NK-92 (cell line): ENCODE measurements around the gene CFAP161.

Experiments
- DNase-seq: peaks from one replicate; lab custom pipeline; 2025; ENCODE audit not compliant: unreplicated experiment; lab: John Stamatoyannopoulos, UW

The CFAP161 gene, protein sequence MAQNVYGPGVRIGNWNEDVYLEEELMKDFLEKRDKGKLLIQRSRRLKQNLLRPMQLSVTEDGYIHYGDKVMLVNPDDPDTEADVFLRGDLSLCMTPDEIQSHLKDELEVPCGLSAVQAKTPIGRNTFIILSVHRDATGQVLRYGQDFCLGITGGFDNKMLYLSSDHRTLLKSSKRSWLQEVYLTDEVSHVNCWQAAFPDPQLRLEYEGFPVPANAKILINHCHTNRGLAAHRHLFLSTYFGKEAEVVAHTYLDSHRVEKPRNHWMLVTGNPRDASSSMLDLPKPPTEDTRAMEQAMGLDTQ

DNA sequence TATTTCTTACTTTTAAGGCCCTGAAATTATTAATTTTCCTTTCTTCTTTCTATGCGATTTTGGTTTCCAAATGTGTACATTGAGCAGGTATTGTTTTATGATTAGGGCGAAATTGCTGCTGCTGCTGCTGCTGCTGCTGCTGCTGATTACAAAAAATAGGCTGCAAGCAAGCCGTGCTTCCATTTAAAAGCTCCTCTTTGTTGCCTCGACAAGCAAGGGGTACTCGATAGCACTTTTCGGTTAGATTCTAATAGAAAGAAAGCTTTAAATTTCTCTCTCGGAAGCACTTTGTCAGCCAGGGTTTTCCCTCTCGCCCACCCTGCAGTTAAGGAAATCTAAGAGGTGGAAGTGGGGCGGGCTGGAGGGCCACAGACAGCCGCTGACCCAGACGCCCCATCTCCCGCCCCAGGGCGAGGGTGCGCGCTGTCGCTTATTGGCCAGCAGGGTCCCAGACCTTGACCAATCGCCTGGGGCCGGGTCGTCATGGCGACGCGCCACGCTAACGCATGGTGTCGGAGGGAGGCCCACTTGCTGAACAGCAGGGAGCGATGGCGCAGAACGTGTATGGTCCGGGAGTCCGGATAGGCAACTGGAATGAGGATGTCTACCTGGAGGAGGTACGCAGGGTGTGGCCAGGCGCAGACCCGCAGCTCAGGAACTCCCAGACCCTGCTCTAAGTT is at the start of gene CFAP161:
Gene CFAP161 (plus strand): TSS at position 489 of the 680 bp plus-strand sequence. CDS start 60 bp downstream, at position 549.
- no peak for DNase-seq

DNA sequence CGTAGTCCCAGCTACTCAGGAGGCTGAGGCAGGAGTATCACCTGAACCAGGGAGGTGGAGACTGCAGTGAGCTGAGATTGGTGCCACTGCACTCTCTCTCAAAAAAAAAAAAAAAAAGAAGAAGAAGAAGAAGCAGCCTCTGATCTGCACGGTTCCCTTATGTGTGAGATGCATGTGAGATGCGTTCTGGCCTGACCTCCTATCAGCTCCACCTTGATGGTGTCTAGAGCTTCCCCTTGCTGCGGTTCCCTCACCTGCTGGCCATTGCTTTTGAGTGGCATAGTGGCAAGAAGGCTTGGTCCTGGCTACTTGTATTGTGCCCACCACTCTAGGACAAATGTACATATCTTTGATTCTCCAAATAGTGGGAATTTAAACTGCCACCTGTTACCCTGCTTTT is 49.4 kb upstream of the CFAP161 start:
- no peak for DNase-seq

DNA sequence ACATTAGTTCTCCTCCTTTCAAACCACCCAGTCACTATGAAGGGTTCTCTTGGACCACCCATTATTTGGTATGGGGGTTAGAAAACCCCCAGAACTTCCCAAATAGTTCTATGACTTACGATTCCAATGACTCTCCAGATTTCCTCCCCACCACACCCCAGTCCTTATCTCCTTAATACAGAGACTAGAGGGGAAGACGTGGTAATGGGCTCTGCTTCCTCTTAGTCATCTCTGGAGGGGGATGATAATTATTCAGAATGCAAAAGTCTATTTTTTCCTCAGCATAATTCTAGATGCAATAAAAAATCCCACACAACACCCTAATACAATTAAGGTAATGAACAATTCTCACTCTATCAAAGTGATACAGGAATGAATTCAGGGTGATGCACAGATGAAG is 48.9 kb upstream of the CFAP161 start:
- DNase-seq = no peak

DNA sequence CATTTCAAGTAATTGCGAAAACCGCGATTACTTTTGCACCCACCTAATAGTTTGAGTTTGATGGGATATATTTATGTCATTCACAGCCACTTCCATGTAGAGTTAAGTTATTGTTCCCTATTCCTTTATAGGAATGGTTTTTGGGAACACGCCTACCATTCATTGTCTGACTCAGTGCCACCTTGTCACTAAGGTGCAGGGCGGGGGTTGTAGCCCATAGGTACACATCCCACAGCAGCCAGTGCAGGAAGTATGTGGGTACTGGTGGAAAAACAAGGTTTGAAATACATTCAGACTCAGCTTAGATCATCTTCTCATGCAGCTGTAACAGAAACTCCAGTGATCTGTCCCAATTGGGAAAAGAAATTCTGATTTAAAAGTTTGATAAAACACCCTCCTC is 48.2 kb upstream of the CFAP161 start:
- no peak for DNase-seq

DNA sequence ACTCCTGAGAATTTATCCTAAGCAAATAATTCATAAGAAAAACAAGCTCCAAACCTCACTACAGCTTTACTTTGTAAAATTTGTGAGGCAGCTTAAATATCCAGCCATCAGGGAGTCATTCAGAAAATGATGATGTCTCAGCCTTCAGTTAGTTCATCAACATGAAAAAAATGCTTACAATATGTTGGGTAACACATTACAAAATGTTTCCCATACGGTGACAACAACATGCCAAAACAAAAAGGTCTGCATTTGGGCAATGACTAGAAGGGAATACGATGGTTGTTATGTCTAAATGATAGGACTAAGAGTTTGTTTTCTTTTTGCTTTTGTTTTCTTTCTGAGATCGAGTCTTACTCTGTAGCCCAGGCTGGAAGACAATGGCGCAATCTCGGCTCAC is 47.0 kb upstream of the CFAP161 start:
- no peak for DNase-seq

DNA sequence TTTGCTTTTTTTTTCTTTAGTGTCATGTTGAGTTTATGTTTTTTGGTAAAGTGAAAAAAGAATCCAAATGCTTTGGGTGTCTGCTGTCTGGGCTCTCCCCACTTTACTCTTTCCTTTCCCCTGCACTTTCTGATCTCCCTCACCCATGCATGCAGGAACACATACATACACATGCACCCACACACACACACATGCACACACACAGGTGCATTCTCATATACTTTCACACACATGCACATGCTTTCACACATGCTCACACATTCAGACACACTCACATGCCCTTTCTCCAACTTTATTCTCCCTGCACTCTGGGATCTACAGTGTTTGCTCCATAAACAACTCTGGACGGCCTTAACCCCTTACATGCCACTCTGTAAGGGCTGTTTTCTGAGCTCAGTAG is 46.4 kb upstream of the CFAP161 start:
- DNase-seq = no peak

- no peak for DNase-seq
Observed at GRCh38 chr15:81088470-81089013, 45.5 kb upstream of the CFAP161 start.

DNA sequence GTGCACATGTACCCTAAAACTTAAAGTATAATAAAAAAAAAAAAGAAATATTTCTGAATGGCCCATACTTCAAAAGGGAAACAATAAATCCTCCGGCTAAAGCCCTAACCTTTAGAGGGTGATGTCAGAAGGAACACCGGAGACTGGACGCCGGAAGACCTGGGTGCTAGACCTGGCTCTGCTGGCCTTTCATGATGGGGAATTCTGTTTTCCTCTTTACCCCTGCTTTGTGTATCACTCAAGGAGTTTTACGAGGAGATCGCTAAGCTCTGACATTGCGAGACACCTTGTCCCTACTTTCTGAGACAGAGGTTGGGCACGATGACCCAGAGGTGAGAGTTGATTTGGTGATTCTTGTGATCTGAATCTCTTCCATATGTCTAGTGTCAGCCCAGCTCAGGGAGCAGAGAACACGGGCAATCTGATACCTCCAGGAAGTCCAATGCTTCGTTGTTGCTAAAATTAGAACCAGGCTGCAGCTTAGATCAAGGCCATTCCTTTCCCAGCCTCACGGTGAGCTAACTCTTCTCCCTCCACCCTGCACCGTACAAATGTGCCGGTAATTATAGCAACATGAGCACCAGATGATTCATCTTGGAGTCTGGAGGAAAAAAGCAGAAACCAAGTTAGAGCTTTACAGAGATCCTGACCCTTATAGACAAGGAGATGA is 42.0 kb upstream of the CFAP161 start:
- DNase-seq = no peak

DNA sequence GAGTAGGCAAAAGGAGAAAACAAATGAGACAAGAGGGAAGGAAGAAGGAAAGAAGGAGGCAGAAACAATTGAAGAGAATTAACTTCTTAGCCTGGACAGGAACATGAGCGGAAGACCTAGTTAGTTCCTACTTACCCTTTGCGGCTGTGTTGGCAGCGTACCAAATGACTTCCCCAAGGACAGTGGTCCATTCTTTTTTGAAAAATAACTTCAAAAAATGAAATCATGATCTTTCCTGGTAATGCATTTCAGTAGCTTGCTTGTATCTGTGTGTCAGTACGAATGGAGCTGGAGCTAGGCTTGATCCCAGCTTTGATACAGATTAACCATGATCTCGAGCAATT is 41.5 kb upstream of the CFAP161 start:
- DNase-seq = no peak

GRCh38 chr15:81093961-81094360 is 40.1 kb upstream of the CFAP161 start:
- DNase-seq = no peak

- DNase-seq = no peak
Observed at GRCh38 chr15:81095690-81096365, 38.2 kb upstream of the CFAP161 start.

- DNase-seq = no peak
Observed at GRCh38 chr15:81096398-81096797, 37.7 kb upstream of the CFAP161 start.

GRCh38 chr15:81097116-81097889 is 36.8 kb upstream of the CFAP161 start:
- DNase-seq = no peak

GRCh38 chr15:81097890-81098280 is 36.2 kb upstream of the CFAP161 start:
- no peak for DNase-seq

DNA sequence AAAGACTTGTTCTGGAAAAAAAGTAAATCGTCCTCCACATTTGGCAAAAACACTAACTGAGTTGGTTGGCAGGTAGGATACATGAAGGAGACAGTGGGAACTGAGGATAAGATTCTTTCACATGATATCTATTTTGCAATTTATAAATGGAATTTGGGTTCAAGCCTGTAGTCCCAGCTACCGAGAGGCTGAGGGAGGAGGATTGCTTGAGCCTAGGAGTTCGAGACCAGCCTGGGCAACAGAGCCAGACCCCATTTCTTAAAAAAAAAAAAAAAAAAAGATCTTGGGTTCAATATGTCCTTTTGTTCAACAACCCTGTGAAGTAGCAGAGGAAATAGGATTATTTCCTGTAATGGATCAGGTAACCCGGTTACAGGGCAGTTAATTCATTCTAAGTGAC is 35.7 kb upstream of the CFAP161 start:
- DNase-seq = no peak

GRCh38 chr15:81098861-81099651 is 35.0 kb upstream of the CFAP161 start:
- no peak for DNase-seq

- no peak for DNase-seq
Observed at GRCh38 chr15:81101894-81102815, 31.9 kb upstream of the CFAP161 start.

DNA sequence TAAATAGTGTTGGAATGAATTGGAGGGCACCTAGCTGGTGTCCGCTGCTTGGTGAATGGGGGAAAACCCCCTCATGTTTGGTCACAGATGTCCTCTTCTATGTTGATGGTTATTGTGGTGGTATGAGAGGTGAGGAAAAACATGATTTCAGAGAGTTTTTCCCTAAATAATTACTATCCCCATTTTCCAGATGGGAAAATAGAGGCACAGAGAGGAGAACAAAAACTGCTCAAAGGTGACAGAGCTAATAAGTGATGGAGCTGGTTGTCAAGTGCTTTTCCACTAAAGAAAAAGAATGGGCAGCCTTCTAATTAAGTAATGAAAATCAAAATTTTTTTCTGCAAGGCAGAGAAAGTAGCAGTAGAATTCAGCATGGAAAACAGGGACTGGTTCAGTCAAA is 30.2 kb upstream of the CFAP161 start:
- DNase-seq = no peak

DNA sequence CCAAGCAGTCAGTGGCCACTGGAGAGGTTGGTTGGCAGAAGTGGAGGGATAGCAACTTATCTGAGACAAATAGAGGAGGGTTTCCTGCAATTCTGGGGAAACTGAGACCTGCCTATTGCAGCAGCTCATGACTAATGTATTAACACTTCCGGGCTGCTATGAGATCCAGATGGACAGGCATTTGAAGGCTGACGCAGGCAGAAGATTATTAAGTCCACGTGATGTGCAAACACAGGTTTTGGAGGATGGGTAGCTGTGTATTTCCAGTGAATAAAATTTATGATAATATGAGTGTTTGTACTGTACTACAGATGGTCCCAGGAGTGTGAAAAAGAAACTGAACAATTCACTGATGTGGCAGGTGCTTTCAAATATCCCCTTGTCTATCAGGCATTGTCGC is 28.5 kb upstream of the CFAP161 start:
- no peak for DNase-seq
